ENCODE measurements around the gene DNAJC16.
"Not testable (repeated sequence)": the region's sequence is repeated elsewhere in the genome, so short reads cannot be mapped to it uniquely, and the experiment has no call there.

DNAJC16 gene

DNA sequence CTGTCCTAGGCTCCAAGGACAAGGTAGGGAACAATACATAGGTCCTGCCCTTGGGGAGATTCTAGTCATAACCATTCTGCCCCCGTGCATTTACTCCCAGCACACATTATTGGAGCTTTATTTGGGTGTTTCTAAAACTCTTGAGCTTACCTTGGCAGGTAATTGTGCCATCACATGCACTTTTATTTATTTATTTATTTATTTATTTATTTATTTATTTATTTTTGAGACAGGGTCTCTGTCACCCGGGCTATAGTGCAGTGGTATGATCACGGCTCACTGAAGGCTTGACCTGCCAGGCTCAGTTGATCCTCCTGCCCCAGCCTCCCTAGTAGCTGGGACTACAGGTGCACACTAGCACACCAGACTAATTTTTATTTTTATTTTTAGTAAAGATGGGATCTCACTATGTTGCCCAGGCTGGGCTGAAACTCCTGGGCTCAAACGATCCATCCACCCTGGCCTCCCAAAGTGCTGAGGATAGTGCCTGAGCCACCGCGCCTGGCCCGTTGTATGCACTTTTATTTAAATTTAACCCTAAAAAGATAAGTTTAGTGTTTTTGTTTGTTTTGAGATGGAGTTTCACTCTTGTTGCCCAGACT, 49.0 kb downstream of the DNAJC16 start:
- Mint-ChIP-seq H3K4me1 (ENCODE audit: low read depth) (peaks cover 27% of the 10 kb centered on the region), H3K27ac (no peak overlapping the region), H3K9me3 (no peaks in the 10 kb centered on the region), H3K27me3 (ENCODE audit: low read depth) (no peaks in the 10 kb centered on the region), H3K36me3 (ENCODE audit: low read depth) (peaks cover 29% of the 10 kb centered on the region), H3K4me3 (no peak overlapping the region)

DNA sequence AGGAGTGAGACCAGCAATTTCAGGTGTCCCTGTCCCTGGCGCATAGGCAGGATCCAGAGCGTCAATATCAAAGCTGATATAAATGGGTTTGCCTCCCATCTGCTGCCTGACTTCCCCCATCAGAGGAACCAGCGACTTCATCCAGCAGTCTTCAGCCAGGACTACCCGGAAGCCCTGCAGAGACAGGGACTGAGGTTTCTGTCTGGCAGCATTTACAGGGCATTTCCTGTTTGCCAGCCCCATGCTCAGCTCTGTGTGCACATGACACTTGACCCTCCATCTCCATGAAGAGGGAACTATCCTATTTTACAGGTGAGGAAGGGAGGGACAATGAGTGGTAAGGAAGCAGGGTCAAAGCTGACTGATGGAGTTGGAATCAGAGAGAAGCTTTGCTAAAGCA, 51.0 kb downstream of the DNAJC16 start:
- Mint-ChIP-seq H3K4me1 (ENCODE audit: low read depth) (peaks cover 29% of the 10 kb centered on the region), H3K27me3 (ENCODE audit: low read depth) (no peaks in the 10 kb centered on the region), H3K4me3 (peak overlapping the region; percentile 50), H3K36me3 (ENCODE audit: low read depth) (peaks cover 27% of the 10 kb centered on the region), H3K9me3 (no peaks in the 10 kb centered on the region), H3K27ac (peak overlapping the region; percentile 93)

DNA sequence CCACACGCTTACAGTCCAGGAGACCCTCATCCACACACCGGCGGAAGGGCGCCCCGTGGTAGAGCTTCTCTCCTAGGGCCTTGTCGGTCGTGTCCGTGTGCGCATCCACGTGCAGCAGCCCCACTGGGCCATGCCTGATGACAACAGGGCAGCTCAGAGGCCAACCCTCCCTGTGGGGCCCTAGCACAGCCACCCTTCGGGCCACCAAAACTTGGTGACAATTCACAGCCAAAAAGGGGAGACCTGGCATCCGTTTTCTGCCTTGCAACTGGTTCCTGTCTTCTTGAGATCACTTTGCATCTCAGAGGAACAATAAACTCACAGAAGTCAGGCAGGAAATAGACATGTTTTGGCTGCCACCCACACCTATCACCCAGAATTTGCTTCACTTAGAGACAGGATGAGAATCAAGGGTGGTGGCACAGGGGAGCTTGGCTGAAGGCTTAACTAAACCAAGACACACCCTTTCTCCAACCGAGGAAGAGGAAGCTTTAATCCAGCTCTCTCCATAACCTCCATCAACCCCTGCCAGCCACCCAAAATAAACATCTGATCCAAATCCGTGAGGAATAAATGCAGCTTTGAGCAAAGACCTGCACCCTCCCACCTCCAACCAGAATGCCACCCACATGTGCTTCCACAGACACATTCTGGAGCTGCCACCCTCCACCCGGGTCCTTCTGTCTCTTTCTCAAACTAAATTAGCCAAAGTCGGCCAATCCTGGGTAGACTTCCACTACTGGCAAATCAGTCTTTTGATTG, 52.5 kb downstream of the DNAJC16 start:
- Mint-ChIP-seq H3K4me1 (ENCODE audit: low read depth) (peaks cover 38% of the 10 kb centered on the region), H3K4me3 (peak overlapping the region; percentile 67), H3K27me3 (ENCODE audit: low read depth) (no peaks in the 10 kb centered on the region)

DNA sequence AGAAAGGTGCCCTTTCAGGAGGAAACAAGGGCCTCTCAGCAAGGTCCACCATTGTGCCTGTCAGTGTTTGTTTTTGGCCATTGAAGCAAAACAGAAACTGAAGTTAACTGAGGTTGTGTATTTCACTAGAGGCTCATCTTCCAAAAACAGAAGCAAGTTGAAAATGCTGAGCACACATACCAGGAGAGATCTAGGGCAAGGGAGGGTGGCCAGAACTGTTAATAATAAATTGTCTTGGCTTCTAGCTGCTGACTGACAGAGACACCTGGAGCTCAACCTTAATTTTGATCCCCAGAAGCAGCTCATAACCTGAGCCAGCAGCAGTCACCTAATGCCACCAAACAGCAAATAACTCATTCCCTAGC, 53.0 kb downstream of the DNAJC16 start:
- Mint-ChIP-seq H3K36me3 (ENCODE audit: low read depth) (peaks cover 19% of the 10 kb centered on the region), H3K4me1 (ENCODE audit: low read depth) (peaks cover 42% of the 10 kb centered on the region), H3K27ac (peak overlapping the region; percentile 93), H3K9me3 (no peaks in the 10 kb centered on the region), H3K4me3 (peak overlapping the region; percentile 67), H3K27me3 (ENCODE audit: low read depth) (no peaks in the 10 kb centered on the region)

More for the DNA sequence above, 52.5 kb downstream of the DNAJC16 start:
- Mint-ChIP-seq H3K9me3 (no peaks in the 10 kb centered on the region), H3K27ac (peak overlapping the region; percentile 93), H3K36me3 (ENCODE audit: low read depth) (peaks cover 20% of the 10 kb centered on the region)

DNA sequence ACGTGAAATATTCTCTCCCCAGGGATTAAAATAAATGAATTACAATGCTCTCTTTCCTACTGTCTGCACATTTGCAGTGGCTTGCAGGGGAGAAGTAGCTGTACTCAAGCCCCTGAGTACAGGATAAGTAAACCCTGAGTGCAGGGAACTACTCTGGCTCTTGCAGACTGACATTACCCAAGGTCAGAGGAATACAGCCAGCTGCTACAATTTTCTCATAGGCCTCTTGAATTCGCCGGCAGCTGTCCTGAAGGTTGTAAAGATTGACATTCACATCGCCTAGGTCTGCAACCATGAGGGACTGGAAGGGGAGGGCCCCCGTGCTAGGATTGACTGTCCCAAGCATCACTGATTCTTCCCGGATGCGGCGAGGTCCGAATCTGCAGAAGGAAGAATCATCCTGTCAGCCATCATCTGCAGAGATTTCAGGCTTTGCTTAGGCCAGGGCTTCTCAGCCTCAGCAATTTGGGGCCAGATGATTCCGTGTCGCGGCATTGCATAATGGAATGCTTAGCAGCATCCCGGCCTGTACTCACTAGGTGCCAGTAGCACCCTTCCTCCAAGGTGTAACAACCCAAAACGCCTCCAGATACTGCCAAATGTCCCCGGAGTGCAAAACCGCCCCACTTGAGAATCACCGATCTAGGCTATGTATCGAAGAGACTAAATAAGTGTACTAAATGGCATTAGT, 56.5 kb downstream of the DNAJC16 start:
- Mint-ChIP-seq H3K27me3 (ENCODE audit: low read depth) (no peaks in the 10 kb centered on the region), H3K36me3 (ENCODE audit: low read depth) (peaks cover 24% of the 10 kb centered on the region), H3K27ac (no peak overlapping the region), H3K4me3 (peak overlapping the region; percentile 71), H3K4me1 (ENCODE audit: low read depth) (peaks cover 36% of the 10 kb centered on the region), H3K9me3 (no peaks in the 10 kb centered on the region)

DNA sequence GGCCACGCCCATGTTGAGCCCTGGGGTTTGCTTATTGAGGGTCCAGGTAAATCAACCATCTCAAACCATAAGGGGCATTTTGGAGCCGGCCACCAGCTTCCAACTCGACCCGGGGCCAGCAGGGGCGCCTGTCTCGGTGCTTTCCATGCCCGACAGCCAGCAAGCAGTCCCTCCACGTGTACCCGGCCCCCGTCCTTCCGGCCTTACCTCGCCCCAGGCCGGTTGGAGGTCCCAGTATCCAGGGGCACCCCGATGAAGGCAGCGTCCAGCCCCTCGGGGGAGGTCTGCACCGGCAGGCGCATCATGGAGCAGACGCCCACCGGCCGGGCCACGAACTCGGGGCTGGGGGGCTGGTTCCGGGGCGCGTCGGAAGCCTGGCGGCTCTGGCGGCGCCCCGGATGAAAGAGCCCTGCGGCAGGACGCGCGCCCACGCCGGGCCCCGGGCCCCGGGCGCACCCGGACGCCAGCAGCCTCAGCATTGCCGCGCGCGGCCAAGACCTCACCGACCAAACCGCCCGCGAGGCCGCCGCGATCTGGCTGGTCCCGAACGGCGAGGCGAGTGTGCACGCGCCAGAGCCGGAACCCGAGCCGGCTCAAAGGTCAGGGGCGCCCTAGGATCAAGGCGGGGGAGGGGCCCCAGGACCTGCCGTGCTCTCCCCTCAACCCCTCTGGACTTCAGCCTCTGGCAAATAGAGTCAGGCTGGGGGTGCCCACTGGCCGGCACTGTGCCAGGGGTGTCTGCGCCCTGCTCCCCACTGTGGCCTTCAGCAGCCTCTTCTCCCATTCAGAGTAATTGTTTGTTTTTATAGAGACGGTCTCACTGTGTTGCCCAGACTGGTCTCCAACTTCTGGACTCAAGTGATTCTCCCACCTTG, 58.1 kb downstream of the DNAJC16 start, which contains the start of gene AGMAT:
AGMAT (minus strand) TSS at position 563 of the 875 bp plus-strand sequence; CDS start at position 479, 84 bp downstream.
- no peaks in the 10 kb centered on the region for H3K27me3 Mint-ChIP-seq (ENCODE audit: low read depth)
- no peaks in the 10 kb centered on the region for H3K9me3 Mint-ChIP-seq
- peaks cover 18% of the 10 kb centered on the region for H3K36me3 Mint-ChIP-seq (ENCODE audit: low read depth)
- peak within 1 kb of the TSS; percentile 82 for H3K4me3 Mint-ChIP-seq
- H3K27ac Mint-ChIP-seq, result peak within 1 kb of the TSS; percentile 91
- peaks cover 23% of the 10 kb centered on the region for H3K4me1 Mint-ChIP-seq (ENCODE audit: low read depth)

DNA sequence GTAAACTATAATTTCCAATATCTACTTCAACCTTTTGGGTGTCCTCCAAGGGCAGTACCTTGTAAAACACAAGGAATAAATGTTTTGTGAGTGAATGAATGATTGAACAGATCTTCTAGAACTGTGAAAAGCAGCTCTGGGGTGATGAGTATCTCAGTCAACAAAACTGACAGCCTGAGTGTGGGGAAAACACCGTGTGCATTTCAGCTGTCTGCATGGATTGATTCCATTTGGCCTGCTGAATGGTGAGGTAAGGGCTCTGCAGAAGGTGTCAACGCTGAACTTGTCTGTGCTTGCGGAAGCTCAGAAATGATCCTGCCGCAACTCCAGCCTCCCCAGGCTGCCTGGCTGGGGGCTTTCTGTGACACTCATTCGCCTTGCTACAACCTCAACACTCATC, 65.6 kb downstream of the DNAJC16 start:
- Mint-ChIP-seq H3K4me3 (no peak overlapping the region), H3K27me3 (ENCODE audit: low read depth) (no peaks in the 10 kb centered on the region), H3K4me1 (ENCODE audit: low read depth) (no peaks in the 10 kb centered on the region), H3K27ac (no peak overlapping the region), H3K36me3 (ENCODE audit: low read depth) (peaks cover 8% of the 10 kb centered on the region), H3K9me3 (no peaks in the 10 kb centered on the region)

DNA sequence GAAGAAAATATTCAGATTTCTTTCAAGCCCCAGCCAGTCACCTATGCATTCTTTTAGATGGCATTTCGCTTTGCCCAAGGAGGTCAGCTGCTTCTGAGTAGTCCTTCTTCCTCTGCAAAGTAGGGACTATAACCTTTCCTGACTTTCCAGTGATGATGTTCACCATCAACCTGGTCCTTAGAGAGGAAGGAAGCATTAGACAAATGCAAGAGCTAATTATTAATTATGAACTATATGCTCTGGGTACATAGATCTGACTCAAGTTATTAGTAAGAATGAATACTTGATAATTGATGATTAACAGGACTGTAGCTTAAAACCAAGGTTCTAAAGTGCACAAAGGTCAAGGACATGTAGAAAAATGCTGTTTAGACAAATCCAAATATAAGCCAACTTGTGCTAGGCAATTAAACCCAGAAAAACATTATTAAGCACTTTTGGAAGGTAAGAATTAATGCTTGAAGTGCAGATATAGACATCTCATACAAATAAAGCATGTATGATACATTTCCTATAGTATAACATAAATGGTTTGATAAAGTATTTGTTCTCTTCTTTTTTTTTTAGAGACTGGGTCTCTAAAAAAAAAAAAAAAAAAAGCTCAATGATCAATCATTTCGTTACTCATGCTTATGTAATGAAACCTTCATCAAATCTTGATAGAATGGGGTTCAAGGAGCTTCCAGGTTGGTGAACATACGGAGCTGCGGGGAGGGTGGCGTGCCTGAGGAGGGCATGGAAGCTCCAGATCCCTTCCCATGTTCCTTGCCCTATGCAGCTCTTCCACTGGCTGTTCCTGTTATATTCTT, 69.4 kb downstream of the DNAJC16 start:
- Mint-ChIP-seq H3K4me1 (ENCODE audit: low read depth) (no peaks in the 10 kb centered on the region), H3K9me3 (no peaks in the 10 kb centered on the region), H3K27ac (no peak overlapping the region), H3K4me3 (no peak overlapping the region), H3K27me3 (ENCODE audit: low read depth) (peaks cover 5% of the 10 kb centered on the region), H3K36me3 (ENCODE audit: low read depth) (no peaks in the 10 kb centered on the region)

DNA sequence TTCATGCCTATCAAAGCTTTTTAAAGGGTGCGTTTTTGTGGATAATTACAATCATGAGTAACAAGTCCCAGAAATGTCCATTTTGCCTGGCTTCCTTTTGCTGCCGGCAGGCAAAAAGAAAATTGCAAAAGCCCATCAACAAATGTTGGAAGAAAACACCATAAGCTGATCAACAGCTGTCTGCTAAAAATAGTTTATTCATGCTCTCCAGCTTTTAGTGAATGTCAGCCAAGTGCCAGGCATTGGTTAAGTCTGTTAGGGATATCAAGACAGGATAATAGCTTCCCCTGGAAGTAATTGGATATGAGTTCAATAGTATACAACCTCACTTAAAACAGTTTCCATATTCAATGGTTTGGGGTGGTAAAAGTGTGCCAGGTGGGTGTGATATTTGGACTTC, 71.8 kb downstream of the DNAJC16 start:
- no peaks in the 10 kb centered on the region for H3K9me3 Mint-ChIP-seq
- H3K4me3 Mint-ChIP-seq, result no peak overlapping the region
- H3K4me1 Mint-ChIP-seq (ENCODE audit: low read depth), result peaks cover 2% of the 10 kb centered on the region
- H3K27ac Mint-ChIP-seq, result no peak overlapping the region
- peaks cover 5% of the 10 kb centered on the region for H3K27me3 Mint-ChIP-seq (ENCODE audit: low read depth)
- no peaks in the 10 kb centered on the region for H3K36me3 Mint-ChIP-seq (ENCODE audit: low read depth)

DNA sequence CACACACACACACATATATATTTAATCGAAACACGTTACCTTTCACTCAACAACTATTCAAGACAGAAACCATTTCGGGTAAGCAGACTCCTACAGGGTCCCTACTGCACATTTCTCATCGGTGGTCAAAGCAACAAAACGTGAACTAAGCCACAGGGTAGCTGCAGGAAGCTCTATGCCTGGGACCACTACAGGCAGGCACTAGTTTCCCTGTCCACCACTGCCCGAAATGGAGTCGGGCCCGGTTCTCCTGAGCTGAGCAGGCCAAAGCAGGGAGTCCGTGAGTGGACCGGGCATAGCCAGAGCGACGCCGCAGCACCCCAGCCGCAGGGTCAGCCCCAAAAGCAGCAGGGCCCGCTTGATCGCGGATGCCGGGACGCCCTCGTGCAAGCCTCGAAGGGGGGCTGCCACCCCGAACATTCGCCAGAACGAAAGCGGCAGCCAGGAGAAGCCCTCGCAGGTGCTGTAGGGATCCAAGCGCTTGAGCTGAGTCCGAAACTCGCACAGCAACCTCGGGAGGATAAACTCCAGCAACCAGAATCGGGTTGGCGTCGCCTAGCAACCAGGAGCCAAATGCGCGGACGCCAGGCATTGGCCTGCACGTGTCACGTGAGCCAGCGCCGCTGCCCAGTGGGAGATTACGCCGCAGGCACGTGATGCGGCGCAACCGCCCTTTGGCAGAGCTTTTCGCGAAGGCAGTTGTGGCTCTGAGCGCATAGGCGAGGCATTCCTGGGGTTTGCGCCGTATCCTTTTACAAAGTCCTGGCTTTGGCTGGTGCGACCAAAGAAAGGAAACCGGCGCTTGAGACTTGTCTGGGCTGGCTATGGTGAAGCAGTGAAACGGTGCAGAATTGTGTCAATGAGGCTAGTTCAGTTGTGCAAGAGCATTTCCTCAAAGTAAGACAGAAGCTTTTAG, 76.7 kb downstream of the DNAJC16 start:
- H3K27ac Mint-ChIP-seq, result peak overlapping the region; percentile 82
- H3K4me1 Mint-ChIP-seq (ENCODE audit: low read depth), result peaks cover 6% of the 10 kb centered on the region

DNA sequence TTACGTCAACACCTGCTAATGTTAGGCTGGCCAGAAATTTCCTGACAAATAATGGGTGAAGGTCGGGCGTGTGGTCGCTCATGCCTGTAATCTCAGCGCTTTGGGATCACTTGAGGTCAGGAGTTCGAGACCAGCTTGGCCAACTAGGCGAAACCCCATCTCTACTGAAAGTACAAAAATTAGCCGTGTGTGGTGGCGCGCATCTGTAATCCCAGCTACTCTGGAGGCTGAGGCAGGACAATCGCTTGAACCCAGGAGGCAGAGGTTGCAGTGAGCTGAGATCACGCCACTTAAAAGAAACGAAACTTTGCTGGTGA, 77.3 kb downstream of the DNAJC16 start:
- not testable (repeated sequence) for H3K9me3 Mint-ChIP-seq; H3K27me3 Mint-ChIP-seq (ENCODE audit: low read depth); H3K36me3 Mint-ChIP-seq (ENCODE audit: low read depth); H3K4me1 Mint-ChIP-seq (ENCODE audit: low read depth)
- peak overlapping the region; percentile 82 for H3K27ac Mint-ChIP-seq
- H3K4me3 Mint-ChIP-seq, result peak overlapping the region; percentile 80

More for the DNA sequence above, 76.7 kb downstream of the DNAJC16 start:
- Mint-ChIP-seq H3K36me3 (ENCODE audit: low read depth) (no peaks in the 10 kb centered on the region), H3K27me3 (ENCODE audit: low read depth) (peaks cover 7% of the 10 kb centered on the region), H3K4me3 (peak overlapping the region; percentile 80), H3K9me3 (peaks cover 6% of the 10 kb centered on the region)

DNA sequence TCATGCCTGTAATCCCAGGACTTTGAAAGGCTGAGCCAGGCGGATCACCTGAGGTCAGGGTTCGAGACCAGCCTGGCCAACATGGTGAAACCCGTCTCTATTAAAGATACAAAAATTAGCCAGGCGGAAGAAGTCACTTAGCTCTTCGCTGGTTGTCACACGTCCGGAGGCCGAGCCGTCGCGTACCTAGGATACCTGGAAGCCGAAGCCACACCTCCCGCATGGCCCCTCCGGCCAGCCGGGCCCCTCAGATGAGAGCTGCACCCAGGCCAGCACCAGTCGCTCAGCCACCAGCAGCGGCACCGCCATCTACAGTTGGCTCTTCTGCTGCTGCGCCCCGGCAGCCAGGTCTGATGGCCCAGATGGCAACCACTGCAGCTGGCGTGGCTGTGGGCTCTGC, 77.8 kb downstream of the DNAJC16 start:
- H3K36me3 Mint-ChIP-seq (ENCODE audit: low read depth); H3K9me3 Mint-ChIP-seq; H3K4me3 Mint-ChIP-seq: not testable (repeated sequence)

More for the DNA sequence above, 77.8 kb downstream of the DNAJC16 start:
- not testable (repeated sequence) for H3K4me1 Mint-ChIP-seq (ENCODE audit: low read depth); H3K27ac Mint-ChIP-seq; H3K27me3 Mint-ChIP-seq (ENCODE audit: low read depth)
